Epithelial cell of proximal tubule (primary cell): Measurements from ENCODE around the gene LONP1. TPM values are rescaled to one million over a fixed set of nuclear protein-coding genes. Genes with fewer than 3 reads are reported as not detected.
A peak's percentile ranks its signal among the peaks of the same experiment; 100 is the strongest.
"Not testable (repeated sequence)": the region's sequence is repeated elsewhere in the genome, so short reads cannot be mapped to it uniquely, and the experiment has no call there.

Source experiments
- DNase-seq: peaks from one replicate; pipeline ENCODE4 v3.0.0-alpha.2; 2011; ENCODE audit warnings: low read depth
- H3K4me3 ChIP-seq: 2 replicates; pipeline ENCODE4 v1.5.1; 2011; ENCODE audit warnings: low read depth, mild to moderate bottlenecking, low read length
- total RNA-seq: library from RNA; depleted of rRNA; stranded (reverse); fragments of >200 nt; gene quantifications from 2 replicates; pipeline ENCODE4 v1.2.3, GENCODE V29; 2015
- TF ChIP-seq, protein P1 (sequence below): conservative IDR thresholded peaks from 2 replicates; pipeline ENCODE4 v1.5.1; 2012; ENCODE audit warnings: low read depth, mild to moderate bottlenecking, low read length

Gene LONP1
- total RNA-seq, 1 donor from 2014 or later: 134 TPM

DNA sequence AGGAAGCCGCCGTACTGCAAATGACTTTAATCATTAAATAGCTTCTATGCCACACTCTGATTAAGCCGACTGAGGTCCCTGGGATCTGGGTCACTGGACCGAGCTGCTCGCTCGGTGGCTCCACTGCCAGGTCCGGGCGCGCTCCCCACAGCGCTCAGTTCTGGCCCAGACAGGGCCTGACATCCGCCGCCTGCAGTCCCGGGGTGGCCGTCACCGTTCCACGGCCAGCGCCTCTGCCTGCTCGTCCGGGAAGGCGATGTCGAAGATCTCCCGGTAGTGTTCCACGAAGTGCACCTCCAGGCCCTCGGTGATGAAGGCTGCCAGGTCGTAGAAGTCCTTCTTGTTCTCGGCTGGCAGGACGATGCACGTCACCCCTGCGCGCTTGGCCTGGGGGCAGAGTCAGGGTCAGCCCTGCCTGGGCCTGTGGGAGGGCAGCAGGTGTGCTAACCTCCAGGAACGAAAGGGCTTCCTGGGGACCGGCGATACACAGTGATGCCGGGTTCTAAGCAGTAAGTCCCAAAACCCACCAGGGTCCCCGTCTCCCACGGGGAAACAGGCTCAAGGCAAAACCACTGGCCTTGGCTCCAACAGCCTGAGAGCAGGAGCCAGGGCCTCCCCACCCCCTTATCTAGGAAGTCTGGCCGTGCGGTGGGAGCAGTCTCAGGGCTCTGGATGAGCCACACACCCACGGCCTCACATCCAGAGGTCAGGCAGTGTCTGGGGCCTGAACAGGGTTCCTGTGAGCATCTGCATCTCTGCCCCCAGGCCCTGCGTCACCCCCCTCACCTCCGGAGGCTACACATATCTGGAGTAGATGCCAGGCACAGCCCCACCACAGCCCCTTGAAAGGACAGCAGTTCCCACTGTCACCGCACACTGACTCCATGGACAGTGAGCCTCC lies 27.9 kb downstream of the LONP1 start:
- peak overlapping the region; percentile 99 for H3K4me3 ChIP-seq
- TF ChIP-seq, protein P1, sequence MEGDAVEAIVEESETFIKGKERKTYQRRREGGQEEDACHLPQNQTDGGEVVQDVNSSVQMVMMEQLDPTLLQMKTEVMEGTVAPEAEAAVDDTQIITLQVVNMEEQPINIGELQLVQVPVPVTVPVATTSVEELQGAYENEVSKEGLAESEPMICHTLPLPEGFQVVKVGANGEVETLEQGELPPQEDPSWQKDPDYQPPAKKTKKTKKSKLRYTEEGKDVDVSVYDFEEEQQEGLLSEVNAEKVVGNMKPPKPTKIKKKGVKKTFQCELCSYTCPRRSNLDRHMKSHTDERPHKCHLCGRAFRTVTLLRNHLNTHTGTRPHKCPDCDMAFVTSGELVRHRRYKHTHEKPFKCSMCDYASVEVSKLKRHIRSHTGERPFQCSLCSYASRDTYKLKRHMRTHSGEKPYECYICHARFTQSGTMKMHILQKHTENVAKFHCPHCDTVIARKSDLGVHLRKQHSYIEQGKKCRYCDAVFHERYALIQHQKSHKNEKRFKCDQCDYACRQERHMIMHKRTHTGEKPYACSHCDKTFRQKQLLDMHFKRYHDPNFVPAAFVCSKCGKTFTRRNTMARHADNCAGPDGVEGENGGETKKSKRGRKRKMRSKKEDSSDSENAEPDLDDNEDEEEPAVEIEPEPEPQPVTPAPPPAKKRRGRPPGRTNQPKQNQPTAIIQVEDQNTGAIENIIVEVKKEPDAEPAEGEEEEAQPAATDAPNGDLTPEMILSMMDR: no peak
- DNase-seq: no peak

DNA sequence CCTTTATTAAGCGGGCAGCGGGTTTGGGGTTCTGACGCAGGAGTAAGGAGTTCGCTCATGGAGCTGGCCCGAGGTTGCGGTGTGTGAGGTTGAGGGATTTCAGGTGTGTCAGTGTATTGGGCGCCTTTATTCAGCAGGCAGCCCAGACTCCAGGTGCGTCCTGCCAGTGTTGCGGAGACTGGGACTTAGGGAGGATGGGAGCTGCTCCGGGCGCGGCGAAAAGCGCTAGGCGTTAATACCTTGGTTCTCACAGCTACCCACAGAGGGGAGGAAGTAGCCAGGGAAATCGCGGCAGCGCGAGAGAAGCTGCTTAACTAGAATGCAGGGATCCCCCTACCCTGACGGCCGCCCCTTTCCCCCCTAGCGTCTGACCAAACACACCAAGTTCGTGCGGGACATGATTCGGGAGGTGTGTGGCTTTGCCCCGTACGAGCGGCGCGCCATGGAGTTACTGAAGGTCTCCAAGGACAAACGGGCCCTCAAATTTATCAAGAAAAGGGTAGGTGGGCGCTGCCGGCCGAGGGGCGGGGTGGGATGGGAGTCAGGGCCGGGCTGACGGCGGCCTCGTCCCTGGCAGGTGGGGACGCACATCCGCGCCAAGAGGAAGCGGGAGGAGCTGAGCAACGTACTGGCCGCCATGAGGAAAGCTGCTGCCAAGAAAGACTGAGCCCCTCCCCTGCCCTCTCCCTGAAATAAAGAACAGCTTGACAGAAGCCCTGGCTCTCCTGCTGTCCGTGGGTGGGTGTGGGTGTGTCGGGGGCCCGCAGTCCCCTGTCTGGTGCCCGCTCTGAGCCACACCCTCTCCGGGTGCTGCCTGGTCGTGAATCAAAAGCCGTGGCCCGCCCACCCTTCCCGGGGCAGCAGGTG lies 28.8 kb downstream of the LONP1 start:
- peak overlapping the region; percentile 99 for H3K4me3 ChIP-seq
- DNase-seq: no peak
- TF ChIP-seq, protein P1: no peak

DNA sequence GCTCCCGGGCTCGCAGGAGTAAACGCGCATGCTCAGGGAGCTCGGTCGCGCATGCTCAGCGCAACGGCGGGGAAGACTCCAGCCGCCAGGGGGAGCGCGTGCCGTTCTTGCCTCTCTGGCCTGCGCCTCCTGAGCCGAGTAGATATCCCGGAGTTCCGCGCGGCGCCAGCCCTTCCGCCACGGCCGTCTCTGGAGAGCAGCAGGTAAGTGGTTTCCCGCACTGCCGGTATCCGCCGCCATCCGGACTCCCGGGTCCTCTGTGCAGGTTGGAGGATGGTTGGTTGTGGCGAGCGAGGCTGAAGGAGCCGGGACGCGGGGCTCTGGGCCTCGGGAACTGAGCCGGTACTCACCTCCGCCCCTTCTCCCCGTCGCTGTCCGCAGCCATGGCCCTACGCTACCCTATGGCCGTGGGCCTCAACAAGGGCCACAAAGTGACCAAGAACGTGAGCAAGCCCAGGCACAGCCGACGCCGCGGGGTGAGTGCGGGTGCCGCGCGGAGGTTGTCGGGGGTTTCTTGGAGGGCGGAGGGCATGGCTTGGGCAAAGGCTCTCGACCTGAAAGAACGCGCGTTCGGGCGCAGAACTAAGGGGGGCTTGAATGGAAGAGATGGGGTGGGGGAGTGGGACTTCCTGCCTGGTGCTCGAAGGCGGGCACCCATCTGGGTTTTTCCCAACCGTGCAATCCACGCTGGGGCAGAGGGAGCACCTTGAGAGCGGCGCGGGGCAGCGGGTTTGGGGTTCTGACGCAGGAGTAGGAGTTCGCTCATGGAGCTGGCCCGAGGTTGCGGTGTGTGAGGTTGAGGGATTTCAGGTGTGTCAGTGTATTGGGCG lies 29.6 kb downstream of the LONP1 start, which contains the start of gene RPL36:
RPL36 (plus strand) TSS at position 171 of the 830 bp plus-strand sequence; CDS start at position 384, 213 bp downstream.
- TF ChIP-seq, protein P1: peak; percentile 90
- peak; percentile 40 for DNase-seq
- H3K4me3 ChIP-seq: peak within 1 kb of the TSS; percentile 99

DNA sequence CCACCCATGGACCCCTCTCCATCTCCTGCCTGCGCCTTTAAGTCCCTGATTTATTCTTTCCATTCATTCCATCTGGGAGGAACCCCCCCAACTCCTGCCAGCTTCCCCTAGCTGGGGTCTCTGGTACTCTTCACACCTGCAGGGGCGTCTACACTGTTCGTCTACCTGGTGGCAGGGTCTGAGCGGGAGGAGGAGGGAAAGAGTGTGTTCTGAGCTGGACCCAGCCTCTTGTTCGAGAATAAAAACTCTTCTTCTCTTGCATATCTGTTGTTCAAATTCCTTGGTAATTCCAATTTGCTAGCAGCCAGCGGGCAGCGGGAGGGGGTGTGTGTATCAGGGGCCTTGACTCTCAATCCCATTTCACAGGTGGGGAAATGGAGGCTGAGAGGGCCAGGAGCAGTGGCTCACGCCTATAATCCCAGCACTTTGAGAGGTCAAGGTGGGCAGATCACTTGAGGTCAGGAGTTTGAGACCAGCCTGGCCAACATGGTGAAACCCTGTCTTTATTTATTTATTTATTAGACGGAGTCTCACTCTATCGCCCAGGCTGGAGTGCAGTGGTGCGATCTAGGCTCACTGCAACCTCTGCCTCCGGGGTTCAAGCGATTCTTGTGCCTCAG lies 31.6 kb downstream of the LONP1 start:
- H3K4me3 ChIP-seq, DNase-seq: not testable (repeated sequence)

DNA sequence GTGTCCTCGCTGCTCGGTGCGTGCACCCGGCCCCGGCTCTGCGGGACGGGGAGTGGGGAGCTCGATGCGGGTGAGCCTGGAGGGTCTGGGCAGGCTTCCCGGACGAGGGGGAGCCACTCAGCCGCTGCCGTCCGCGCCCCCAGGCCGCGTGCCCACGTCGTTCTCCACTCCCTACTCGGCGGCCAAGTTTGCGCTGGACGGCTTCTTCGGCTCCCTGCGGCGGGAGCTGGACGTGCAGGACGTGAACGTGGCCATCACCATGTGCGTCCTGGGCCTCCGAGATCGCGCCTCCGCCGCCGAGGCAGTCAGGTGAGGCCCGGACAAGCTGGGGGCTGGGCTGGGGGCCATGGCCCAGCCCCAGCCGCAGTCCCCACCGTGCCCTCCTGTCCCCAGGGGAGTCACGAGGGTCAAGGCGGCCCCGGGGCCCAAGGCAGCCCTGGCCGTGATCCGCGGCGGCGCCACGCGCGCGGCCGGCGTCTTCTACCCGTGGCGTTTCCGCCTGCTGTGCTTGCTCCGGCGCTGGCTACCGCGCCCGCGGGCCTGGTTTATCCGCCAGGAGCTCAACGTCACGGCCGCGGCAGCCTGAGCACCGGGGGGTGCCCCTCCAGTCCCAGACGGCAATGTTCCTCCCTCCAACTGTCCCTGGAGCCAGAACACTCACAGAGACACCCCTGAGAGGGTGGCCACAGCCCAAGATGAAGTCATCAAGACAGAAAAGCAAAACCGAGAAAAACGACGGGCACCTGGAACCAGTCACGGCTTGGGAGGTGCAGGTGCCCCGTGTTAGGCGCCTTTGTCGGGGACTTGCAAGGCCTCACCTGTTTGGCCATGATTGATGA lies 32.4 kb downstream of the LONP1 start:
- H3K4me3 ChIP-seq: peak overlapping the region; percentile 68
- DNase-seq: no peak
- TF ChIP-seq, protein P1: no peak

DNA sequence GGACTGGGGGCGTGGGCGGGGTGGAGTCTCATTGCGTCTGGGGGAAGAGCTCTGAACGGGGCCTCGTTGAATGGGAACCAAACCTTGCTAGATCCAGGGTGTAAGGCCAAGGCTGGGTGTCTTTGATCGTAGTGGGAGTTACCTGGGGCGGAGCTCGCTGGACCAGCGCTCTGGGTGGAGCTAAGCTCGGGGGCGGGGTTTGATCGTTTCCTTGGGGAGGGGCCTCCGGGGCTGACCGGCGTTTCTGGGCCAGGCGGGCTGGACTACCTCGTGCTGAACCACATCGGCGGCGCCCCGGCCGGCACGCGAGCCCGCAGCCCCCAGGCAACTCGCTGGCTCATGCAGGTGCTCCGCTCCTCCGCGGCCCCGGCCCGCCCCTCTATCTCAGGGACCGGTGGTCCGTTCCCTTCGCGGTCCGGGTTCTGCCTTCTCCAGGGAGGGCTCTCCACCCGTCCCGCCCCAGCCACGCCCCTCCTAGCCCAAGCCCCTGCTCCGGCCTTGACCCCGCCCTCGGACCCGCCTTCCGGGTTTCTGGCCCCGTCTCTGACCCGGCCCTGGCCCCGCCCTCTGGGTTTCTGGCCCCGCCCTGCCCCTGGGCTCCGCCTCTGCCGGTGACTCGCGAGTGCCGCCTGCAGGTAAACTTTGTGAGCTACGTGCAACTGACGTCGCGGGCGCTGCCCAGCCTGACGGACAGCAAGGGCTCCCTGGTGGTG lies 33.1 kb downstream of the LONP1 start:
- TF ChIP-seq, protein P1: peak; percentile 80
- DNase-seq: no peak
- H3K4me3 ChIP-seq: peak overlapping the region; percentile 68
